HepG2 (cell line): Measurements from ENCODE around the gene SIAH3.

Experiments used
- EZH2 ChIP-seq: conservative IDR thresholded peaks from 2 replicates; pipeline ENCODE4 v1.6.1; 2012; ENCODE audit warnings: mild to moderate bottlenecking, low read depth, low read length, moderate library complexity
- GABPA ChIP-seq, 2 experiments: IDR thresholded peaks; 2 replicates each; pipeline ENCODE4 v1.6.1; 2011 to 2016; ENCODE audit warnings: low read depth in 2 of 2, low read length in 1 of 2, missing biosample characterization in 1 of 2, missing genetic modification characterization in 1 of 2
- ONECUT2 ChIP-seq: sonication (generic); formaldehyde crosslinking; IDR thresholded peaks from 2 replicates; pipeline ENCODE4 v1.4.0; 2020; ENCODE audit warnings: missing genetic modification reagents
- PHB2 ChIP-seq: fragments of 450-650 bp; IDR thresholded peaks from 2 replicates; pipeline ENCODE4 v1.6.1; 2018; ENCODE audit not compliant: partially characterized antibody
- RFX5 ChIP-seq: IDR thresholded peaks from 2 replicates; pipeline ENCODE4 v1.6.1; 2011; ENCODE audit warnings: low read depth, low read length, improper control_type of control experiment
- SP5 ChIP-seq: IDR thresholded peaks from 2 replicates; pipeline ENCODE4 v1.6.1; 2016; ENCODE audit warnings: low read depth, borderline replicate concordance
- ZKSCAN8 ChIP-seq: IDR thresholded peaks from 2 replicates; pipeline ENCODE4 v1.6.1; 2016; ENCODE audit warnings: borderline replicate concordance, missing genetic modification reagents, missing compliant biosample characterization
- TF ChIP-seq, protein P1 (sequence below): sonication (generic); formaldehyde crosslinking; IDR thresholded peaks from 2 replicates; pipeline ENCODE4 v1.4.0; 2020; ENCODE audit warnings: missing genetic modification reagents
- TF ChIP-seq, protein P2 (sequence below): sonication (generic); formaldehyde crosslinking; IDR thresholded peaks from 2 replicates; pipeline ENCODE4 v1.4.0; 2020; ENCODE audit warnings: missing genetic modification reagents
- TF ChIP-seq, protein P3 (sequence below): sonication (generic); formaldehyde crosslinking; IDR thresholded peaks from 2 replicates; pipeline ENCODE4 v1.4.0; 2020; ENCODE audit warnings: missing genetic modification reagents
- TF ChIP-seq, protein P4 (sequence below): sonication (generic); formaldehyde crosslinking; IDR thresholded peaks from 2 replicates; pipeline ENCODE4 v1.4.0; 2020; ENCODE audit warnings: mild to moderate bottlenecking, missing genetic modification reagents, borderline replicate concordance
- TF ChIP-seq, protein P5 (sequence below): sonication (generic); formaldehyde crosslinking; IDR thresholded peaks from 2 replicates; pipeline ENCODE4 v1.4.0; 2020; ENCODE audit warnings: missing genetic modification reagents
- TF ChIP-seq, protein P6 (sequence below): sonication (generic); formaldehyde crosslinking; IDR thresholded peaks from 2 replicates; pipeline ENCODE4 v1.5.0; 2020; ENCODE audit warnings: mild to moderate bottlenecking, missing genetic modification reagents, moderate library complexity

DNA sequence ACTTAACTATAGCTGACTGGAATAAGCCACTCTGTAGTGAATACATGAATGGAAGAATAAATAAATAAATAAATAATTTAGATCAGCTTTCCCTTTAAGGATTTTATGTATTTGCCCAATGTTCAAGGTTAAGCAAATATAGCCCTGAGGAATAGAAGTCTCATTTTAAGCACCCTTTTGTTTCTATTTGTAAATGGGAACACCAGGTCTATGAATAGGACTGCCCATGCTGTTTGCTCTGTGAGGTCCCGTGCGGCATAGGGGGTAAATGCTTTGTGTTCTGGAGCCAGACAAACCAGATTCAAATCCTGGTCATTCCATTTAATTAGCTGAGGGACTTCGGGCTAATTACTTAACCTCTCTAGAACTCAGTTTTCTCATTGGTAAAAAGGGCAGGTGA is 120.1 kb downstream of the SIAH3 start:
- TF ChIP-seq, protein P1, sequence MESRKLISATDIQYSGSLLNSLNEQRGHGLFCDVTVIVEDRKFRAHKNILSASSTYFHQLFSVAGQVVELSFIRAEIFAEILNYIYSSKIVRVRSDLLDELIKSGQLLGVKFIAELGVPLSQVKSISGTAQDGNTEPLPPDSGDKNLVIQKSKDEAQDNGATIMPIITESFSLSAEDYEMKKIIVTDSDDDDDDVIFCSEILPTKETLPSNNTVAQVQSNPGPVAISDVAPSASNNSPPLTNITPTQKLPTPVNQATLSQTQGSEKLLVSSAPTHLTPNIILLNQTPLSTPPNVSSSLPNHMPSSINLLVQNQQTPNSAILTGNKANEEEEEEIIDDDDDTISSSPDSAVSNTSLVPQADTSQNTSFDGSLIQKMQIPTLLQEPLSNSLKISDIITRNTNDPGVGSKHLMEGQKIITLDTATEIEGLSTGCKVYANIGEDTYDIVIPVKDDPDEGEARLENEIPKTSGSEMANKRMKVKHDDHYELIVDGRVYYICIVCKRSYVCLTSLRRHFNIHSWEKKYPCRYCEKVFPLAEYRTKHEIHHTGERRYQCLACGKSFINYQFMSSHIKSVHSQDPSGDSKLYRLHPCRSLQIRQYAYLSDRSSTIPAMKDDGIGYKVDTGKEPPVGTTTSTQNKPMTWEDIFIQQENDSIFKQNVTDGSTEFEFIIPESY (CRISPR knock-in tag): no peak
- TF ChIP-seq, protein P2, sequence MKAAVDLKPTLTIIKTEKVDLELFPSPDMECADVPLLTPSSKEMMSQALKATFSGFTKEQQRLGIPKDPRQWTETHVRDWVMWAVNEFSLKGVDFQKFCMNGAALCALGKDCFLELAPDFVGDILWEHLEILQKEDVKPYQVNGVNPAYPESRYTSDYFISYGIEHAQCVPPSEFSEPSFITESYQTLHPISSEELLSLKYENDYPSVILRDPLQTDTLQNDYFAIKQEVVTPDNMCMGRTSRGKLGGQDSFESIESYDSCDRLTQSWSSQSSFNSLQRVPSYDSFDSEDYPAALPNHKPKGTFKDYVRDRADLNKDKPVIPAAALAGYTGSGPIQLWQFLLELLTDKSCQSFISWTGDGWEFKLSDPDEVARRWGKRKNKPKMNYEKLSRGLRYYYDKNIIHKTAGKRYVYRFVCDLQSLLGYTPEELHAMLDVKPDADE: no peak
- TF ChIP-seq, protein P3, sequence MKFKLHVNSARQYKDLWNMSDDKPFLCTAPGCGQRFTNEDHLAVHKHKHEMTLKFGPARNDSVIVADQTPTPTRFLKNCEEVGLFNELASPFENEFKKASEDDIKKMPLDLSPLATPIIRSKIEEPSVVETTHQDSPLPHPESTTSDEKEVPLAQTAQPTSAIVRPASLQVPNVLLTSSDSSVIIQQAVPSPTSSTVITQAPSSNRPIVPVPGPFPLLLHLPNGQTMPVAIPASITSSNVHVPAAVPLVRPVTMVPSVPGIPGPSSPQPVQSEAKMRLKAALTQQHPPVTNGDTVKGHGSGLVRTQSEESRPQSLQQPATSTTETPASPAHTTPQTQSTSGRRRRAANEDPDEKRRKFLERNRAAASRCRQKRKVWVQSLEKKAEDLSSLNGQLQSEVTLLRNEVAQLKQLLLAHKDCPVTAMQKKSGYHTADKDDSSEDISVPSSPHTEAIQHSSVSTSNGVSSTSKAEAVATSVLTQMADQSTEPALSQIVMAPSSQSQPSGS (CRISPR knock-in tag): no peak
- TF ChIP-seq GABPA (IDR thresholded peaks at IDR 0.05; ENCODE audit: low read depth, low read length) (no peak), GABPA (CRISPR knock-in tag; IDR thresholded peaks at IDR 0.05; ENCODE audit: low read depth) (no peak), EZH2 (no peak), SP5 (CRISPR knock-in tag) (no peak), ZKSCAN8 (CRISPR knock-in tag) (no peak), PHB2 (no peak), ONECUT2 (no peak), RFX5 (no peak)
- TF ChIP-seq, protein P4, sequence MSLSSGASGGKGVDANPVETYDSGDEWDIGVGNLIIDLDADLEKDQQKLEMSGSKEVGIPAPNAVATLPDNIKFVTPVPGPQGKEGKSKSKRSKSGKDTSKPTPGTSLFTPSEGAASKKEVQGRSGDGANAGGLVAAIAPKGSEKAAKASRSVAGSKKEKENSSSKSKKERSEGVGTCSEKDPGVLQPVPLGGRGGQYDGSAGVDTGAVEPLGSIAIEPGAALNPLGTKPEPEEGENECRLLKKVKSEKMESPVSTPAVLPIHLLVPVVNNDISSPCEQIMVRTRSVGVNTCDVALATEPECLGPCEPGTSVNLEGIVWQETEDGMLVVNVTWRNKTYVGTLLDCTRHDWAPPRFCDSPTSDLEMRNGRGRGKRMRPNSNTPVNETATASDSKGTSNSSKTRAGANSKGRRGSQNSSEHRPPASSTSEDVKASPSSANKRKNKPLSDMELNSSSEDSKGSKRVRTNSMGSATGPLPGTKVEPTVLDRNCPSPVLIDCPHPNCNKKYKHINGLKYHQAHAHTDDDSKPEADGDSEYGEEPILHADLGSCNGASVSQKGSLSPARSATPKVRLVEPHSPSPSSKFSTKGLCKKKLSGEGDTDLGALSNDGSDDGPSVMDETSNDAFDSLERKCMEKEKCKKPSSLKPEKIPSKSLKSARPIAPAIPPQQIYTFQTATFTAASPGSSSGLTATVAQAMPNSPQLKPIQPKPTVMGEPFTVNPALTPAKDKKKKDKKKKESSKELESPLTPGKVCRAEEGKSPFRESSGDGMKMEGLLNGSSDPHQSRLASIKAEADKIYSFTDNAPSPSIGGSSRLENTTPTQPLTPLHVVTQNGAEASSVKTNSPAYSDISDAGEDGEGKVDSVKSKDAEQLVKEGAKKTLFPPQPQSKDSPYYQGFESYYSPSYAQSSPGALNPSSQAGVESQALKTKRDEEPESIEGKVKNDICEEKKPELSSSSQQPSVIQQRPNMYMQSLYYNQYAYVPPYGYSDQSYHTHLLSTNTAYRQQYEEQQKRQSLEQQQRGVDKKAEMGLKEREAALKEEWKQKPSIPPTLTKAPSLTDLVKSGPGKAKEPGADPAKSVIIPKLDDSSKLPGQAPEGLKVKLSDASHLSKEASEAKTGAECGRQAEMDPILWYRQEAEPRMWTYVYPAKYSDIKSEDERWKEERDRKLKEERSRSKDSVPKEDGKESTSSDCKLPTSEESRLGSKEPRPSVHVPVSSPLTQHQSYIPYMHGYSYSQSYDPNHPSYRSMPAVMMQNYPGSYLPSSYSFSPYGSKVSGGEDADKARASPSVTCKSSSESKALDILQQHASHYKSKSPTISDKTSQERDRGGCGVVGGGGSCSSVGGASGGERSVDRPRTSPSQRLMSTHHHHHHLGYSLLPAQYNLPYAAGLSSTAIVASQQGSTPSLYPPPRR: no peak
- TF ChIP-seq, protein P5, sequence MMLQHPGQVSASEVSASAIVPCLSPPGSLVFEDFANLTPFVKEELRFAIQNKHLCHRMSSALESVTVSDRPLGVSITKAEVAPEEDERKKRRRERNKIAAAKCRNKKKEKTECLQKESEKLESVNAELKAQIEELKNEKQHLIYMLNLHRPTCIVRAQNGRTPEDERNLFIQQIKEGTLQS: no peak
- TF ChIP-seq, protein P6, sequence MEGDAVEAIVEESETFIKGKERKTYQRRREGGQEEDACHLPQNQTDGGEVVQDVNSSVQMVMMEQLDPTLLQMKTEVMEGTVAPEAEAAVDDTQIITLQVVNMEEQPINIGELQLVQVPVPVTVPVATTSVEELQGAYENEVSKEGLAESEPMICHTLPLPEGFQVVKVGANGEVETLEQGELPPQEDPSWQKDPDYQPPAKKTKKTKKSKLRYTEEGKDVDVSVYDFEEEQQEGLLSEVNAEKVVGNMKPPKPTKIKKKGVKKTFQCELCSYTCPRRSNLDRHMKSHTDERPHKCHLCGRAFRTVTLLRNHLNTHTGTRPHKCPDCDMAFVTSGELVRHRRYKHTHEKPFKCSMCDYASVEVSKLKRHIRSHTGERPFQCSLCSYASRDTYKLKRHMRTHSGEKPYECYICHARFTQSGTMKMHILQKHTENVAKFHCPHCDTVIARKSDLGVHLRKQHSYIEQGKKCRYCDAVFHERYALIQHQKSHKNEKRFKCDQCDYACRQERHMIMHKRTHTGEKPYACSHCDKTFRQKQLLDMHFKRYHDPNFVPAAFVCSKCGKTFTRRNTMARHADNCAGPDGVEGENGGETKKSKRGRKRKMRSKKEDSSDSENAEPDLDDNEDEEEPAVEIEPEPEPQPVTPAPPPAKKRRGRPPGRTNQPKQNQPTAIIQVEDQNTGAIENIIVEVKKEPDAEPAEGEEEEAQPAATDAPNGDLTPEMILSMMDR: no peak
